ENCODE data around the gene FKBP5.
"Not testable (repeated sequence)": the region's sequence is repeated elsewhere in the genome, so short reads cannot be mapped to it uniquely, and the experiment has no call there.

Gene FKBP5

GRCh38 chr6:35583893-35584688, 104.6 kb downstream of the FKBP5 start:
- peak; percentile 82 to 84 for DNase-seq

DNA sequence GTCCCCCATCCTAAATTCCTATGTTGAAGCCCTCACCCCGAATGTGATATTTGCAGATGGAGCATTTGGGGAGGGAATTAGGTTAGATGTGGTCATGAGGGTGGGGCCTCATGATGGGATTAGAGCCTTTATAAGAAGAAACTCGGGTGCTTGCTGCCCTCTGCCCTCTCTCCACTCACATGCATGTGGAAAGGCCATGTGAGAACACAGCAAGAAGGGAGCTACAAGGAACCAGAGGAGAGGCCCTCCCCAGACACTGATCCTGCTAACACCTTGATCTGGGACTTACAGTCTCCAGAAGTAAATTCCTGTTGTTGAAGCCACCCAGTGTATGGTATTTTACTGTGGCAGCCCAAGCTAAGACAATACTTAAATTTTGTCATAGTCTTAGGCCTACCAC, 106.4 kb downstream of the FKBP5 start:
- no peak for DNase-seq

DNA sequence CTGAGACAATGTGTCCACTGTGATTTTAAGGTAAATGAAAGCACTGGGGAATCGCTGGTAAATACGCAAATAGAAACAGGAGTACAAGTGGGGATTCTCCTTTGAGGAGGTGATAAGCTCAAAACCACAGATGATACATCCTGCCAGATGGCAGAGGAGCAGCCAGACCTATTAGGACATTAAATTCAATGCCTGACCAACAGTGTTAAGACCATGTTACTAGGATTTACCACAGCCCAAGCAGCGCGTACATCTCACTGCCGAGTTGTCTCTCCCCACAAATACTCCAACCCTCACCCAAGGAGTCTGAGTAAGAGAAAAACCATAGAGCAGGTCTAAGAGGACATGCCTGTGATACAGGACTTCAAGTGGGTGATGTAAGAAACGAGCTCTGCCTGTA, 107.1 kb downstream of the FKBP5 start:
- DNase-seq: no peak

DNA sequence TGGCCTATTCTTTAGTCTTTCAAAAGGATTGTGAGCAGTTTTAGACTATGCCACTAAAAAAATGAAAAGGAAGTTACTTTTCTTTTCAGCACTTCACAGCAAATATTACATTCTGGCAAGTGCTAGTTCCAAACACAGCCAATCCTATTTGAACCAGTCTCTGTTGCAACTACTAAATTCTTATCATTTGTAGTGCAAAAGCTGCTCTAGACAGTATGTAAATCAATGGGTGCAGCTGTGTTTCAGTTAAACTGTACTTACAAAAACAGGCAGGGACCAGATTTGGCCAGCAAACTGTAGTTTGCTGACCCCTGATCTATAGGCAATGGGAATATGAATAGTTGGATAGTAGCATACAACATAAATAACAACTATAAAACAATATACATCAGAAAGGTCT, 107.9 kb downstream of the FKBP5 start:
- no peak for DNase-seq

GRCh38 chr6:35576682-35577081, 112.0 kb downstream of the FKBP5 start:
- DNase-seq: no peak

- no peak for DNase-seq
Observed at GRCh38 chr6:35573495-35574110, 115.1 kb downstream of the FKBP5 start.

- DNase-seq: not testable (repeated sequence)
Observed at GRCh38 chr6:35570885-35571330, 117.8 kb downstream of the FKBP5 start.

DNA sequence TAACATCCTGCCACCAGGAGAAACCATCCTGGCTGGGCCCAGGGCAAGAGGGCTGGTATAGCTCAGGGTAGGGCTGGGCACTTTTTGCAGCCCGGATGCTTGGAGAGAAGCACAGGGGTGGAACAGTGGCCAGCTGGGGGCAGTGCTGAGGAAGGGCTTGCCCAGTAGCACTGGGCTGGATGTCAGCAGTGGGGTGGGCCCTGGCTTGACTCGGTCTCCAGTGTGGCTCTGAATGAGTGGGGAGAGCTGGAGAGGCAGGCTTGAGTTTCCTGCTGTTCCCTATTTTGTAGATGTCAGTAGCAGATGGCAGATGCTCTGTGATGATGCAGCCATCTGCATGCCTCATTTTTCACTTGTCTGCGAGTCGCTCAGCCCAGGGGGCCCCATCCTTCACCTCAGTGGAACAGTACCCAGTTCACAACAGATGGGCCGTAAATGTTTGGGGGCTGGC, 119.7 kb downstream of the FKBP5 start:
- no peak for DNase-seq

GRCh38 chr6:35566794-35567193, 121.9 kb downstream of the FKBP5 start:
- no peak for DNase-seq

GRCh38 chr6:35564733-35565132, 124.0 kb downstream of the FKBP5 start:
- DNase-seq: no peak

DNA sequence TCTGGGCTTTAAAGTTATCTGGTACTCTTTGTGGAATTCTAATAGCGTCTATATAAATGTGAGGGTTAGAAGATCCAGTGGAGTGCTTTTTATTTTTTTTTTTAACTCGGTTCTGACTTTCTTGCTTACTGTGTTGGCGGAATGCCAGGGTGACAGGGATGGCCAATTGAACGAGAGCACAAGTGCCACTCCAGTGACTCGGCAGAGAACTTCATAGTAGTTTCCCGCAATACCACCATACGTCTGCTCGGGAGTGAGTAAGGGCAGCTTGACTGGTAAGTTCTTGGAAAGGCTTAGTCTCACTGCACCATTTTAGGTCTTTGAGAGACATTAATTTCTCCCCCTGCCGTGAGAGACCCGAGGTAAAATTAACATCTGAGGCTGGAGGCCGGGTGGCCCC, 126.7 kb downstream of the FKBP5 start:
- DNase-seq: no peak

DNA sequence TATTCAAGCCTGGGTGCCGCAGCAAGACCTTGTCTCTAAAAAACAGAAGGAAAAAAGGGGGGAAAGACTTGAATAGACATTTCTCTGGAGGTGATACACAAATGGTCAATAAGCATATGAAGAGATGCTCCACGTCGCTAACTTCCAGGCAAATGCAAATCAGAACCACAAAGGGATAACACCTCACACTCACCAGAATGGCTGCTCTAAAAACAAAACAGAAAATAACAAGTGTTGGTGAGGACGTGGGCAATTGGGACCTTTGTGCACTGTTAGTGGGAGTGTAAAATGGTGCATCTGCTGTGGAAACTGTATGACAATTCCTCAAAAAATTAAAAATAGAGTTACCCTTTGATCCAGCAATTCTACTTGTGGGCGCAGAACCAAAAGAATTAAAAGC, 127.6 kb downstream of the FKBP5 start:
- DNase-seq: no peak

DNA sequence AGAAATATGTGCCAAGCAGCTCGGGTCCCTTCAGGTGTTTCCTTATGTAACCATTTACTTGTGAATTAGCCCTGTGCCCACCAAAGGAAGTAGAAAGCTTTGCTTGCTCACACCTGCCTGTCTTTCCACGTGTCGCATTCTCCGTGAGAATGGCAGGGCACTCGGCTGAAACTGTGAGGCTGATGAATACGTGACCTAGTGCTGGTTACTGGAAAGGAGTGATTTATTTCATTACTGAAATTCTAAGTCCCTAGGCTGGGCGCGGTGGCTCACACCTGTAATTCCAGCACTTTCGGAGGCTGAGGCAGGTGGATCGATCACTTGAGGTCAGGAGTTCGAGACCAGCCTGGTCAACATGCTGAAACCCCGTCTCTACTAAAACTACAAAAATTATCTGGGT, 130.1 kb downstream of the FKBP5 start:
- no peak for DNase-seq

DNA sequence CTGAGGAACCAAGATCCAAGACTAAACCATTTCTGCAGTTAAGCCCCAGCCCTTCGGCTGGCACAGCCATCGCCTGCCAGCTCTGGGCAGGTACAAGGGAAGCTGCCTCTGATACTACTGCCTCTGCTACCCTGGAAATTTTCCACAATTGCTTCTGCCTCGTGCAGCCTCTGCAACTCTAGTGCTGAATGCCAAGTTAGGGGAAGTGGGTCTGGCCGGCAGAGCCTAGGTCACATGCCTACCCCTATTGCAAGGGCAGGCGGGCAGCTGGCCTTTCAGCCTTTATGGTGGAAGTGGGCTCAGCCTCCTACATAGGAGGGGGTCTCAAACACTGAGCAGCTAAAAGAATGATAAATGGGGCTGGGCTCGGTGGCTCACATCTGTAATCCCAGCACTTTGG, 131.5 kb downstream of the FKBP5 start:
- DNase-seq: no peak

DNA sequence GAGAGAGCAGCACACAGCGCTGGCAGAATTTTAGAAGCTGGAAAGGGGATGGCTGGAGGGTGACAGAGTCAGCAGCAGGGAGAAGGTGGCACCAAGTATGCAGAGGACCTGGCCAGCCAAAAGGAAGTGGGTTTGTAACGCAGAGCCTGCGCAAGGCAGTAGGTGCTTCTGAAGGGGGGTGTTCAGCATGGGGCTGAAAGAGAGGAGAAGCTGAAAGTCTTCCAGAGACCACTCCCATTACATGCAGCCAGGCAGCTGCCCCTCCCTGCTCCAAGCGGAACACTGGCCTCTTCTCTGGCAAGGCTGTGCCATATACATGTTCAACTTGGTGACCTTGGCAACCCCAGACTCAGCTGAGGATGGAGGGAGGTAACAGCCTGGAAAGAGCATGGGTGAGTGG, 133.9 kb downstream of the FKBP5 start:
- no peak for DNase-seq

DNA sequence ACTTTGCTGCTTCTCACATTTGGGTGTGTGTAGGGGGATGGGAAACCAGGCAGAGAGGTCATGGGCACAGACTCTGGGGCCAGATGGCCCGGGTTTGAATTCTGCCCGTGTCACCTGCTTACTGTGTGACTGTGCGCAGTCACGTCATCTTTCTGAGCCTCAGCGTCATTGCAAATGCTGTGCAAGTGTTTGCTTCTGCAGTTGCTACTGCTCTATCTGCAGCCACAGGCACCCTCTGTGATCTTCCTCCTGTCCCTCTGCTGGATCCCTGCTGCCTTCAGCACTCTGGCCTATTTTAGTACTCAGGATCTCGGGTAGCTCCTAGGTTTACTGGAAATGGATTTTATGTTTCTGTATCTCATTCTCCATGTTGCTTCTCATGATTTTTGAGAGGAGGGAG, 135.4 kb downstream of the FKBP5 start:
- no peak for DNase-seq

DNA sequence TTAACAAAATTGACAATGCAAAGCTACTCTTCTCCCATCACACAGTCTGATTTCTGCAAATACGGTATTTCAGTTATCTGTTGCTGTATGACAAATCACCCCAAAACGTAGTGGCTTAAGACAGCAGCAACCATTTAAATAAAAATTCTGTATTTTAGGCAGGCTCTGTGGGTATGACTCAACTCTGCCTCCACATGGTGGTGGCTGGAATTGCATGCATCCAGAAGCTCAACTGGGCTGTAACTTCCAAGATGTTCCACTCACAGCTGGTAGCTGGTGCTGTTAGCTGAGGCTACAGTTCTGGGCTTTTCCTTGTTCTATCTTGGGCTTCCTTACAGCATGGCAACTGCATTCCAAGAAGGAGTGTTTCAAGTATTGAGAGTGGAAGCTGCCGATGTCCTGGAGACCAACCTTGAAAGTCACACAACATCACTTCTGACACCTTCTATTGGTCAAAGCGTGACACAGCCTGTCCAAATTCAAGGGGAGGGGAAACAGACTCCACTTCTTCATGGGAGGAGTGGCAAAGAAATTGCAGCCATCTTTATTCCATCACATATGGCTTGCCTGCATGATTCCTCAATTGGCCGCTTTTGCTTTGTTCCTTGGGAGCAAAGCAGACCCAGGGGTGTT, 136.3 kb downstream of the FKBP5 start:
- DNase-seq: peak; percentile 68 to 77

DNA sequence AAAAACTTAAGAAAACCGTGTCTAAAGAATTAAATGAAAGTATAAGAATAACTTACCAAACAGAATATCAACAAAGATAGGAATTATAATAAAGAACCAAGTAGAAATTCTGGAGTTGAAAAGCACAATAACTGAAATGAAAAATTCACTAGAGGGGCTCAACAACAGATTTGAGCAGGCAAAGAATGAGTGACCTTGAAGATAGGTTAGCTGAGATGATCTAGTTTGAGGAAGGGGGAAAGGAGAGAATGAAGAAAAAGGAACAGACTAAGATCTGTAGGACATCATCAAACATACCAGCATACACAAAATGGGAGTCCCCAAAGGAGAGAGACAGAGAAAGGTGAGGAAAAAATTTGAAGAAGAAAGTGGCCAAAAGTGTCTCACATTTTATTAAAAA, 138.3 kb downstream of the FKBP5 start:
- DNase-seq: no peak

- no peak for DNase-seq
Observed at GRCh38 chr6:35547676-35548075, 141.0 kb downstream of the FKBP5 start.

GRCh38 chr6:35544769-35545361, 143.8 kb downstream of the FKBP5 start:
- no peak for DNase-seq

DNA sequence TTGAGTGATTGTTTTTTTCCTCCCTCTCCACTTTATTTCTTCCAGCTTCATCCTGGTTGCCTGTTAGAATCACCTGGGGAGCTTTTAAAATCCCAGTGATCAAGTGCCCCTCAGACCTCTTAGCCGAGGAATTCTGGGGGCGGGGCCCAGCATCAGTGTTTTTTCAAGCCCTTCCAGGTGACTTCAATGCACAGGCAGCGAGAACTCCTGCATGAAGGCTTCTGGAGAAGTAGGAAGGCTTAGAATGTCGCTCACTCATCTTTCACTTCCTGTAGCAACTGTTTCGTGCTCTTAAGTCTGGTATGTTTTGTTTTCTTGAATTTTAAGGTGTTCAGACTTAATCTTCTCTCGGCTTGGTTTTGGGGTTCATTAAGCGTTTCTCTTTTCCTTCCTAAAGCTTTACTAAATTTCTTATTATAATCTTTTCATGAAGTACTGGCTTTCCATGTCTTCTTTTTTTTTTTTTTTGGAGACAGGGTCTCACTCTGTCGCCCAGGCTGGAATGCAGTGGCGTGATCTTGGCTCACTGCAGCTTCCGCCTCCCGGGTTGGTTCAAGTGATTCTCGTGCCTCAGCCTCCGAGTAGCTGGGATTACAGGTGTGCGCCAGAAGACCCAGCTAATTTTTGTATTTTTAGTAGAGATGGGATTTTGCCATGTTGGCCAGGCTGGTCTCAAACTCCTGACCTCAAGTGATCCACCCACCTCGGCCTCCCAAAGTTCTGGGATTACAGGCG, 145.1 kb downstream of the FKBP5 start:
- DNase-seq: no peak

DNA sequence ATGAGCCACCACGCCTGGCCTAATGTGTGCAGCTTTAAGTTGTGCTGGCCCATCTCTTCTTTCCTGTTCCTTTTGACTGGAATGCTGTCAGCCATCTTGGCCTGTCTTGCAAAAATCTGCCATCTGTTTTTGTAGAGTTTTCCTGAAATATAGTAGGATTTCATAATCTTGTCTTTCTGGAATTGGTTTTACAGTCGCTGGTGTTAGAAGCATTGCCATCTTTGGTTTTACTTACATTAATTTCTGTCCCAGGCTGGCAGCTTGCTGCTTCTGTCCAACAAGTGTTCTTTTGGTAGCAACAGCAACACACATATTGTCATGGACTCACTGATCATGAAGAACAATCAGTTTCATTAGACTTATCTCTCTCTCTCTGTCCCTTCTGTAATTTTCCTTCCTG, 146.9 kb downstream of the FKBP5 start:
- no peak for DNase-seq

DNA sequence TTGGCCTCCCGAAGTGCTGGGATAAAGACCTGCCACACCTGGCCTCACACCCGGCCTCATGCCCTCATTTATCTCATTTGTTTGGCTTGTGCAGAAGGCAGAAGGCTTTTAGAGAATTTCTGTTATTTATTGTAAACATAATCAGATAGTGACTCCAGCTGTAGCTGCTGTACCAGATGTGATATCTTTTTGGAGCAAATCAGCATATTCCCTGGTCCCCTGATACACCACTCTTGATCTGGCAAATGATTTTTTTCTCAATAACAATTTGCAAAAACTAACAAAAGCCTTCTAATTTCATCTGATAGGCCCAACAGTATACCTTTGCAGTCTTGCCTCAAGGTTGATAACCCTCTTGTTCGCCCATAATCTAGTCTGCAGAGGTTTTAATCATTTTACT, 149.5 kb downstream of the FKBP5 start:
- no peak for DNase-seq

Data from AML-193 (cell line).